Activated T-cell treated with anti-CD3 and anti-CD28 coated beads for 48 hours (primary cell): ENCODE data around the gene FOXK2.

Experiments
- DNase-seq: peaks from one replicate; pipeline ENCODE4 v3.0.0-alpha.2; 2020; ENCODE audit warnings: low read depth

Gene FOXK2

DNA sequence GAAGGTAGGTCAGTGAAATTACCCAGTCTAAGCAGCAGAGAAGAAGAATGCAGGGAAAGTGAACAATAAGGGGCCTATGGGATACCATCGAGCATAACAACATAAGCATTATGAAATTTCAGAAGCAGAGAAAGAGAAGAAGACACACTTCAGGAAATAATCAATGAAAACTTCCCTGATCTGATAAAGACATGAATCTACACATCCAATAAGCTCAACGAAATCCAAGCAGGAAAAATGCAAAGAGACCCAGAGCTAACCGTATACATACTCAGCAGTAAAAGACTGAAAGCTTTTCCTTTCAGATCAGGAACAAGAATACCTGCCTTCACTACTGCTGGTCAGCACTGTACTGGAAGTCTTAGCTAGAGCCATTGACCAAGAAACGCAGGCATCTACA is 90.1 kb downstream of the FOXK2 start:
- DNase-seq: no peak

GRCh38 chr17:82611140-82612058 is 91.9 kb downstream of the FOXK2 start:
- DNase-seq: no peak

GRCh38 chr17:82613283-82614094 is 94.0 kb downstream of the FOXK2 start:
- no peak for DNase-seq

DNA sequence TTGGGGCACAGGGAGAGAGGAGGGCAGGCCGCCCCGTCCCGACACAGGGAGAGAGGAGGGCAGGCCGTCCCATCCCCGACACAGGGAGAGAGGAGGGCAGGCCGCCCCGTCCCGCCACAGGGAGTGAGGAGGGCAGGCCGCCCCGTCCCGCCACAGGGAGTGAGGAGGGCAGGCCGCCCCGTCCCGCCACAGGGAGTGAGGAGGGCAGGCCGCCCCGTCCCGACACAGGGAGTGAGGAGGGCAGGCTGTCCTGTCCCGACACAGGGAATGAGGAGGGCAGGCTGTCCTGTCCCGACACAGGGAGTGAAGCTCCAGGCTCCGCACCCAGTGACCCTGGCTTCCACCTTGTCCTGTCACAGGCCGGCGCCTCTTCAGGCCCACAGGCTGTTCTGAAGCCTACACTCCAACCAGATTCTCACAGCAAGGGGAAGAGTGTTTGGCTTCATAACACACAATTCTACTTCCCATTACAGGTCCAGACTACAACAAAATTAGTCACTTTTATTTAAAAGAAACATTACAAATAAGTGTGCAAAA is 94.6 kb downstream of the FOXK2 start:
- no peak for DNase-seq

DNA sequence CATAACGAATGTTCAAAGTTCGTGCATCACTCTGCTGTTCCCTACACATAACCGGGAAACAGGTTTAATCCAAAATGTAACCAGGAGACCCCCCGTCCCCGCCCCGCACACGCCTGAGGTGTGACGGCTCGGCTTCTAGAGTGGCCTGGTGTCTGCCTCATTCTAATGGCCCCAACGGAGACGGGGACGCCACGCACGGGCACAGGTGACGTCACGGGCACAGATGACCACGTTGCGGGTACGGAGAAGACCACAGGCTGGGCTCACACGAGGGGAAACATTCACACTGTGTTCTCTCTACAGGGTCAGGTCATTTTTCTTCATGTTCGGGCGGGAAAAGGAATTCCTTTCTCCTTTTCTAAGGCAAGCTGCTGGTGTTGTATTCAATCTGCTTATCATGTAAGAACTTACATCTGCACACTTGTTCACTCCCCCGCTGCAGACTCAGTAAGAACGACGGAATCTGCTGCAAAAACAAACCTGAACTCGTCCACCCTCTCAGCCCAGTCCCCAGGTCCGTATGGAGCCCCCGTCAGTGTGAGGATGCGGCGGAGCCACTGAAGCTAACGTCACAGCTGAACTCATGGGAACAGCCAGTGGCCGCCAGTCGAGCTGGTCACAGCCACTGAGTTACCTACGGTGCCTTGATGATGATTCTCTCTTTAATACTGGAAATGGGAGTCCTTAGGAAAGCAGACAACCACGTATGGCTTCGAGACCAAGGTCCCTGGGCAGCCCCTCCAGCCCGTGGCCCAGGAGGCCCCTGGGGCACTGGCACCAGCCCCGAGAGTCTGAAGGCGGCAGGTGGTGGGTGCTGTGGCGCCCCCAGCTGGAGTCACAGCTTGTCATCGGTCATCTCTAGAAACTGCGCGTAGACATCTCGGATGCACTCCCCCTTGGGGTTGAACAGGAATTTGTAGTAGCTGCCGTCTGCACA is 95.8 kb downstream of the FOXK2 start:
- DNase-seq: no peak

DNA sequence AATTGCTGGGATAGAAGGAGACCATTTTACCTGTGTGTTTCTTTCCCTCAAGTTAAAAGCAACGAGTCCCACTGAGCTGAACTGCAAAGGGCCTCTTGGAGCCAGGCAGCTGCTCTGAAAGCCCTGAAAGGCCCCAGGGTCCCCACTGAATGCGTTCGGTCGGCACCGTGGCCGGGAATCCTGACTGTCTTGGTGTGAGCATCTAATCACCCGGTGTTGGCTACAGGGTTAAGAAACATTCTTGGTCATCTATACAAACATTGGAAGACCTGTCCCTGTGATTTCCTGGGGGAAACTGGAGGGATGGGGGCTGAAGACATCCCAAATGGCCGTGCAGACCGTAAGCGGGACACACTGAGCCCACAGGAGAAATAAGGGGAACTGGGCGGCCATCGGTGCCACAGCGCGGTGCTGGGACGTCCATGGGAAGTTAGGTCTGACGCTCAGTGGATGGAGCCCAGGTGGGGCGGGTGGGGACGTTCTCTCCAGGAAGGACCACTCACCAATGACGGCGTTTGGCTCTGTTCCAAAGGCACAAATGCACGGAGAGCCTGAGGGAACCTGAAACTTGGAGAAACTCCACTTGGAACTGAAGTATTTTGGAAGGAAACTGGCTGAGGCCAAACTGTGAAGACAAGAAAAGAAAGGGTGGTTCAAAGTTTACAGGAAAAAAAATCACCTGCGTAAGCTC is 96.6 kb downstream of the FOXK2 start:
- no peak for DNase-seq

DNA sequence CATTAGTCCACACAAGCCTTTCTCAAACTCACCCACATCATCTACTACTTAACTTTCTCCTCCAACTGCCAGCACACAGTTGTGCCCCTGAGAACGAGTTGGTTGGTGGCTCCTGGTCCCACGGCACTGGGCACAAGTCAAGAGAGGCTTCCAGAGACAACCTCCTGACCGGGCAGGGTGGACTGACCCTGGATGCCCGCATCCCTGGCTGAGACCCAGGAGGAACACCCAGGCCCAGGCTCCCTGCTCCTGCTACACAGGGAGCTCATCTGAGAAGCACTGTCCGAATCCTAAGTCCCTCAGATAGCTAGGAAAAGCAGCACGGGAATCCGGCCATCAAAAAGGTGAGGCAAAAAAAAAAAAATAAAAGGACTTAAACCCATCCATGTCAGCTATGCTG is 99.7 kb downstream of the FOXK2 start:
- DNase-seq: no peak

DNA sequence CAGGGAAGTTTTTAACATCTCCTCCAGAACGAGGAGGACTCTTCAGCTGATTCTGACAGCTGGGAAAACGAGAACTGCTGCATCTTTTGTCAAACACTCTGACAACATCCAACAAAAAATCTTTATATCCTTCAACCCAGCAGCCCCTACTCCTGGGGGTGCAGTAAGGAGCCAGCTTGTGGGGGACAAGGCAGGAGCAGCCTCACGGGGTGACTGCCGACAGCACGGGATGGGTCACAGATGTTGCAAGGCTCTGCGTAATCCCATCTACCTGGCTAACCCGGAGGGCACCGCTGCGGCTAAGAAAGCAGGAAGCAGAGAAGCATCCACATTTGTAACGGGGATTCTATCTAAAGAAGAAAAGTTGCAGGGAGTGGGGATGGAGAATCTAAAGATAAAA is 100.1 kb downstream of the FOXK2 start:
- no peak for DNase-seq

GRCh38 chr17:82623707-82624106 is 104.2 kb downstream of the FOXK2 start:
- no peak for DNase-seq

DNA sequence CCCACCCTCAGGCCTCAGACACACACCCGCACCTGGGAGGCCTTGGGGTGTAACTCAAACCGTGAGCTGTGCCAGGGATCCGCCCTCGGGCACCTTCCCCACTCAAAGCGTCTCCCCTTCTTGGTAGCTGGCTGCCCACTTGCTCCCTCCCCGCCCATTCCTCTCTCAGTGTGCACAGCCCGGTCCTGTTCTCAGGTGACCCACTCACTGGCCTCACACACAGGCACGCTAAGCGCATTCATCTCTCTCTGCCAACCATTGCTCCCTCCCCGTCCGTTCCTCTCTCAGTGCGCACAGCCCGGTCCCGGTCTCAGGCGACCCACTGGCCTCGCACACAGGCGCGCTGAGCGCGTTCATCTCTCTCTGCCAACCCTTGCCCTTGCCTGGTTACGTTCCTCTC is 107.9 kb downstream of the FOXK2 start:
- no peak for DNase-seq

- no peak for DNase-seq
Measured at GRCh38 chr17:82629748-82630147, 110.2 kb downstream of the FOXK2 start.

GRCh38 chr17:82630212-82630611 is 110.7 kb downstream of the FOXK2 start:
- no peak for DNase-seq

GRCh38 chr17:82631544-82631943 is 112.0 kb downstream of the FOXK2 start:
- DNase-seq: no peak

DNA sequence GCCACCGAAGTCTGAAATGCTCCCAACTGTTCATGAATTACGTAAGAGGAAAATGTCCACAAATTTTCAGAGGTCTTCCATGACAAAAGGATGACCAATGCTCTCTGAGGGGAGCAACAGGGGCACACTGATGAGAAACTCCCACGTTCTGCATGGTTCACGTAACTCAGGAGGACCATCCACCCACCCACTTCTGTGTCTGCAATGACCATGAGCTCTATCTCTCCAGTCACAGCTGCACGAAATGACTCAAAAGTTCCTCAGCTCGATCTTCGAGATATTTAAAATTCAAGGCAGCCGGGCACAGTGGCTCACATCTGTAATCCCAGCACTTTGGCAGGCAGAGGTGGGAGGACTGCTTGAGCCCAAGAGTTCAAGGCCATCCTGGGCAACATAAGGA is 112.9 kb downstream of the FOXK2 start:
- no peak for DNase-seq

GRCh38 chr17:82633343-82633742 is 113.8 kb downstream of the FOXK2 start:
- DNase-seq: no peak

- DNase-seq: no peak
Measured at GRCh38 chr17:82636626-82637598, 117.4 kb downstream of the FOXK2 start.

DNA sequence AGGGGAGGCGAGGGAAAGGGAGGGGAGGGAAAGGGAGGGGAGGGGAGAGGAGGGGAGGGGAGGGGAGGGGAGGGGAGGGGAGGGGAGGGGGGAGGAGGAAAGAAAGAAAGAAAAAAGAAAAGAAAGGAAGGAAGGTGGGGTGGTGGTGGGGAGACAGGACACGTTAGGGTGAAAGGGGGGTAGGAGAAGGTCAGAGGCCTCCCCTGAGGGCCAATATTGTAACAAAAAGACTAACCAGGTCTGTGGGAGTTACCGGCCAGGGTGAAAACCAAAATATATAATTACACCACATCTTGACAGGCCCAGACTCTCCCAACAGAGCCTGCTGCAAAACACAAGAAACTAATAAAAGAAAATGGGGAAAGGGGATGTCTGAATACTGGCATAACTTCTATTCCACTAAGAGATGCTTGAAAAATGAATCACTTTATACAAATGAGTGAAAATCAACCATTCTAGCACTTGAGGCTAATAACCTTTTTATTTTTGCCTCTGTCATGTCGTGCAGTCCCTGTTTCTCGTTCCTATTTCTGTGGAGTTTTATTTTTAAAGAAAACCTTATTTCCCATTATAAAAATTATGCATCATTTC is 118.7 kb downstream of the FOXK2 start:
- DNase-seq: no peak

- no peak for DNase-seq
Measured at GRCh38 chr17:82639628-82640027, 120.1 kb downstream of the FOXK2 start.

GRCh38 chr17:82640036-82640435 is 120.5 kb downstream of the FOXK2 start:
- no peak for DNase-seq

- no peak for DNase-seq
Measured at GRCh38 chr17:82642022-82642421, 122.5 kb downstream of the FOXK2 start.
